ENCODE data around the gene SPOUT1. TPM values are rescaled to one million over a fixed set of nuclear protein-coding genes. Genes with fewer than 3 reads are reported as not detected.

Gene SPOUT1
- total RNA-seq, 6 experiments from 2014 or later, result 14.5 to 37.8 (median 24.5) TPM

GRCh38 chr9:128835246-128836210, 5.9 kb upstream of the SPOUT1 start:
- Histone ChIP-seq H3K4me1 (peaks cover 0 to 10% (median 0%) of the 10 kb centered on the region in 4 donors), H3K27ac (no peak overlapping the region), H3K27me3 (no peaks in the 10 kb centered on the region), H3K4me3 (no peak overlapping the region), H3K36me3 (no peaks in the 10 kb centered on the region), H3K9me3 (no peaks in the 10 kb centered on the region)
- DNase-seq, result peak in 1 of 3 donors; percentile 8
- 84% methylated on average over 3 of the region's 28 CpGs for WGBS (ENCODE audit: insufficient coverage, low coverage, low lambda C conversion rate, missing lambda C conversion rate)
- ATAC-seq, result peak in 1 of 4 donors; percentile 12
- TF ChIP-seq POLR2A (IDR thresholded peaks at IDR 0.05) (no peak), CTCF (IDR thresholded peaks at IDR 0.05) (no peak)
- intact Hi-C loops (cut with DNase I), result no loop called here

- Histone ChIP-seq H3K36me3 (no peaks in the 10 kb centered on the region), H3K27ac (no peak overlapping the region), H3K4me1 (peaks cover 0 to 15% (median 2%) of the 10 kb centered on the region in 4 donors), H3K27me3 (no peaks in the 10 kb centered on the region), H3K4me3 (no peak overlapping the region), H3K9me3 (no peaks in the 10 kb centered on the region)
- WGBS (ENCODE audit: insufficient coverage, low coverage, low lambda C conversion rate, missing lambda C conversion rate), result 87% methylated on average over 8 of the region's 10 CpGs
- intact Hi-C loops (cut with DNase I), result no loop called here
- ATAC-seq, result no peak
- TF ChIP-seq CTCF (IDR thresholded peaks at IDR 0.05) (no peak), POLR2A (IDR thresholded peaks at IDR 0.05) (no peak)
- no peak for DNase-seq
Measured at GRCh38 chr9:128833696-128834095, 4.1 kb upstream of the SPOUT1 start.

DNA sequence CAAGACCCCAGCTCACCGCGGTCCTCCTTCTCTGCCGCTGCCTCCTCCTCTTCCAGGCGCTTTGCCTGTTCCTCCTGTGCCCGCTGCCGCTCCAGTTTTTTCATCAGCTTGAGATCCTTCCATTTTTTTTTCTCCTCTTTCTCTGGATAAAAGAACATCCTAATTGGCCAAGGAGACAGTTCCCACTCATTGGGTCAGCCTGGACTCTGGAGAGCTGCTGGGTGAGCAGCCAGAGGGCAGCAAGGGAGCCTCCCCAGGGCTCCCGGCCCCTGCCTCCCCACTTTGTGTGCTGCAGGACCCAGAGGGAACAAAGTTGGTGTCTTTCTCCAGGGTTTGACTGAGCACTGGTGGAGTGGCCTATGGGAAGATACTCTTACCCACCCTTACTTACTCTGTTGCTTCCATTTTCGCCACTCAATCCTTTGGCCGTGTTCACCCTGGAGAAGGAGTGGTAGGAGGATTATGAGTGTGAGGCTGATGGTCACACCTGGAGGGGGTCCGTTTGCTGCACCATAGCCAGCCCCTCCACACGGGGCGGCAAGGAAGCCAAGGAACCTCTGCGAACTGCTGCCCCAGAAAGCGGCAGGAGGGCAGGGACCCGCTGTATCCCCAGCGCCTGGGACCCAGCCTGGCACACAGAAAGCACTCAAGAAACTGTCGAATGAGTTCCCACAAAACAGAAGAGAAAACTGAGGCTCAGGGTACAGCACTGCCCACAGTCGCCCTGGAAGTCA, 708 bp downstream of the SPOUT1 start:
- Histone ChIP-seq H3K9me3 (no peaks in the 10 kb centered on the region), H3K27me3 (no peaks in the 10 kb centered on the region), H3K4me1 (peaks cover 0 to 25% (median 4%) of the 10 kb centered on the region in 4 donors), H3K27ac (peak overlapping the region in 2 of 3 donors; percentile 31 to 52), H3K4me3 (peak overlapping the region; percentile 85 to 98 (median 92)), H3K36me3 (peaks cover 0 to 27% (median 3%) of the 10 kb centered on the region in 4 donors)
- 43% methylated on average over 14 of the region's 18 CpGs for WGBS (ENCODE audit: insufficient coverage, low coverage, low lambda C conversion rate, missing lambda C conversion rate)
- TF ChIP-seq POLR2A (IDR thresholded peaks at IDR 0.05) (no peak), CTCF (IDR thresholded peaks at IDR 0.05) (no peak)
- ATAC-seq, result no peak
- DNase-seq, result no peak
- intact Hi-C loops (cut with DNase I), result no loop called here

DNA sequence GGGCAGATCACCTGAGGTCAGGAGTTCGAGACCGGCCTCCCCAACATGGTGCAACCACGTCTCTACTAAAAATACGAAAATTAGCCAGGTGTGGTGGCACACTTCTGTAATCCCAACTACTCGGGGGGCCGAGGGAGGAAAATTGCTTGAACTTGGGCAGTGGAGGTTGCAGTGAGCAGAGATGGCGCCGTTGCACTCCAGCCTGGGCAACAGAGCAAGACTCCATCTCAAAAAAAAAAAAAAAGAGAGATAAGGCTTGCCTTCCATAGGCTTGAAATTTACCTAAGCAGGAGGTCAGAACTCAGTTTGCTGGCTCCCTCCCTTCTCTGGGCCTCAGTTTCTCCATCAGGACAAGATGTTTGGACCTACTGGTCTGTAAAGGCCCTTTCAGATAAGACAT, 1.3 kb downstream of the SPOUT1 start:
- Histone ChIP-seq H3K27ac (no peak overlapping the region), H3K9me3 (no peaks in the 10 kb centered on the region), H3K4me3 (no peak overlapping the region), H3K4me1 (peaks cover 0 to 29% (median 4%) of the 10 kb centered on the region in 4 donors), H3K27me3 (no peaks in the 10 kb centered on the region), H3K36me3 (peaks cover 0 to 27% (median 3%) of the 10 kb centered on the region in 4 donors)
- intact Hi-C loops (cut with DNase I), result no loop called here
- WGBS (ENCODE audit: insufficient coverage, low coverage, low lambda C conversion rate, missing lambda C conversion rate), result 70% methylated on average over 4 of the region's 8 CpGs
- no peak for ATAC-seq
- DNase-seq, result no peak
- TF ChIP-seq CTCF (IDR thresholded peaks at IDR 0.05), result no peak
- TF ChIP-seq POLR2A (IDR thresholded peaks at IDR 0.05), result no peak

Measured in right lobe of liver (tissue), 6 donors.